AG04450 (cell line): ENCODE results near the gene TRA2A. TPM values are rescaled to one million over a fixed set of nuclear protein-coding genes. Genes with fewer than 3 reads are reported as not detected.

Experiments
- CTCF ChIA-PET: fragments of 300-600, 350-600 bp; formaldehyde crosslinking; extraction: SDS; loops from one replicate; lab custom pipeline; 2022; ENCODE audit warnings: antibody characterized with exemption, inconsistent platforms; lab: Charles Lee
- POLR2A ChIA-PET: fragments of 350-600 bp; formaldehyde crosslinking; extraction: SDS; loops from one replicate; lab custom pipeline; 2021; ENCODE audit warnings: antibody characterized with exemption, inconsistent platforms; lab: Yijun Ruan, JAX
- DNase-seq: peaks from one replicate; pipeline ENCODE4 v3.0.0-alpha.2; 2011; ENCODE audit warnings: low read depth, low spot score
- H3K27ac ChIP-seq: one replicate; pipeline ENCODE4 v1.5.1; 2012; ENCODE audit warnings: low read depth, low read length, control low read depth
- H3K27me3 ChIP-seq: one replicate; pipeline ENCODE4 v1.6.0; 2012; ENCODE audit warnings: low read length; ENCODE audit not compliant: control insufficient read depth, insufficient read depth
- H3K4me3 ChIP-seq: 2 replicates; pipeline ENCODE4 v1.5.1; 2011; ENCODE audit warnings: mild to moderate bottlenecking, low read depth, low read length, control low read depth
- H3K9me3 ChIP-seq: 2 replicates; pipeline ENCODE4 v1.5.1; 2012; ENCODE audit warnings: low read length; ENCODE audit not compliant: control insufficient read depth, insufficient read depth
- polyA plus RNA-seq: library from polyadenylated mRNA; depleted of rRNA; stranded (reverse); fragments of >200 nt; gene quantifications from 2 replicates; pipeline ENCODE4 v1.2.3, GENCODE V29; 2011
- TF ChIP-seq, protein P1 (sequence below): IDR thresholded peaks from 2 replicates; pipeline ENCODE4 v1.5.1; 2011; ENCODE audit warnings: low read depth, low read length, control low read depth, inconsistent platforms

Gene TRA2A
- polyA plus RNA-seq, 1 experiment = 78.8 TPM

DNA sequence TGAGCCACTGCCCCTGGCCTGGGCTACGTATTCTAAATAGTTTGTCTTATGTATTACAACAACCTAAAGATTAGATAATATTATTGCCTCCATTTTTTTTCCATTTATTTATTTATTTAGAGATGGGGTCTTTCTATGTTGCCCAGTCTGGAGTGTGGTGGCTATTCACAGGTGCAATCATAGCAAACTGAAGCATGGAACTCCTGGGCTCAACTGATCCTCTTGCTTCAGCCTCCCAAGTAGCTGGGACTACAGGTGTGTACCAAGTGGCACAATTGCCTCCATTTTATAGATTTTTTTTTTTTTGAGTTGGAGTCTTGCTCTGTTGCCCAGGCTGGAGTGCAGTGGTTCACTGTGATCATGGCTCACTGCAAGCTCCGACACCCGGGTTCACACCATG is 6.5 kb upstream of the TRA2A start:
- Histone ChIP-seq H3K9me3 (no peaks in the 10 kb centered on the region; the same call in 1 of the 2 replicates), H3K27ac (no peak overlapping the region), H3K27me3 (no peaks in the 10 kb centered on the region), H3K4me3 (no peak overlapping the region)
- POLR2A ChIA-PET = no interaction called here
- DNase-seq = no peak
- CTCF ChIA-PET = interaction anchor here (1.2 to 3.7 kb wide), 3 partner anchors 9 to 1127 kb away, joined by 3 to 24 read pairs (median 24); no protein-coding TSS in a partner anchor
- TF ChIP-seq, protein P1, sequence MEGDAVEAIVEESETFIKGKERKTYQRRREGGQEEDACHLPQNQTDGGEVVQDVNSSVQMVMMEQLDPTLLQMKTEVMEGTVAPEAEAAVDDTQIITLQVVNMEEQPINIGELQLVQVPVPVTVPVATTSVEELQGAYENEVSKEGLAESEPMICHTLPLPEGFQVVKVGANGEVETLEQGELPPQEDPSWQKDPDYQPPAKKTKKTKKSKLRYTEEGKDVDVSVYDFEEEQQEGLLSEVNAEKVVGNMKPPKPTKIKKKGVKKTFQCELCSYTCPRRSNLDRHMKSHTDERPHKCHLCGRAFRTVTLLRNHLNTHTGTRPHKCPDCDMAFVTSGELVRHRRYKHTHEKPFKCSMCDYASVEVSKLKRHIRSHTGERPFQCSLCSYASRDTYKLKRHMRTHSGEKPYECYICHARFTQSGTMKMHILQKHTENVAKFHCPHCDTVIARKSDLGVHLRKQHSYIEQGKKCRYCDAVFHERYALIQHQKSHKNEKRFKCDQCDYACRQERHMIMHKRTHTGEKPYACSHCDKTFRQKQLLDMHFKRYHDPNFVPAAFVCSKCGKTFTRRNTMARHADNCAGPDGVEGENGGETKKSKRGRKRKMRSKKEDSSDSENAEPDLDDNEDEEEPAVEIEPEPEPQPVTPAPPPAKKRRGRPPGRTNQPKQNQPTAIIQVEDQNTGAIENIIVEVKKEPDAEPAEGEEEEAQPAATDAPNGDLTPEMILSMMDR = no peak

DNA sequence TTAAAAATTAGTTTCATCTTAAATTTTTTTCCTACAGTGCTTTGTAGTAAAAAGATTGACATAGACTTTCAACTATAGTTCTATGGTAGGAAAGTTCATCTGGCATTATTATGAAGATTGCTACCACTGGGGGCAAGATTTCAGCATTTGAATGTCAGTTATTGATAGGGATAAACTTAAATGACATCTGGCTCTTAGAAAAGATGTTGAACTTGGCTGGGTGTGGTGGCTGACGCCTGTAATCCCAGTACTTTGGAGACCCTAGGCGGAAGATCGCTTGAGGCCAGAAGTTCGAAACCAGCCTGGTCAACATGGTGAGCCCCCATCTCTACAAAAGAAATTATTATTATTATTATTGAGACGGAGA is 1.4 kb upstream of the TRA2A start:
- Histone ChIP-seq H3K4me3 (no peak overlapping the region), H3K27ac (no peak overlapping the region), H3K9me3 (no peaks in the 10 kb centered on the region; the same call in 1 of the 2 replicates), H3K27me3 (no peaks in the 10 kb centered on the region)
- TF ChIP-seq, protein P1 = no peak
- no peak for DNase-seq
- CTCF ChIA-PET = no interaction called here
- POLR2A ChIA-PET = no interaction called here

DNA sequence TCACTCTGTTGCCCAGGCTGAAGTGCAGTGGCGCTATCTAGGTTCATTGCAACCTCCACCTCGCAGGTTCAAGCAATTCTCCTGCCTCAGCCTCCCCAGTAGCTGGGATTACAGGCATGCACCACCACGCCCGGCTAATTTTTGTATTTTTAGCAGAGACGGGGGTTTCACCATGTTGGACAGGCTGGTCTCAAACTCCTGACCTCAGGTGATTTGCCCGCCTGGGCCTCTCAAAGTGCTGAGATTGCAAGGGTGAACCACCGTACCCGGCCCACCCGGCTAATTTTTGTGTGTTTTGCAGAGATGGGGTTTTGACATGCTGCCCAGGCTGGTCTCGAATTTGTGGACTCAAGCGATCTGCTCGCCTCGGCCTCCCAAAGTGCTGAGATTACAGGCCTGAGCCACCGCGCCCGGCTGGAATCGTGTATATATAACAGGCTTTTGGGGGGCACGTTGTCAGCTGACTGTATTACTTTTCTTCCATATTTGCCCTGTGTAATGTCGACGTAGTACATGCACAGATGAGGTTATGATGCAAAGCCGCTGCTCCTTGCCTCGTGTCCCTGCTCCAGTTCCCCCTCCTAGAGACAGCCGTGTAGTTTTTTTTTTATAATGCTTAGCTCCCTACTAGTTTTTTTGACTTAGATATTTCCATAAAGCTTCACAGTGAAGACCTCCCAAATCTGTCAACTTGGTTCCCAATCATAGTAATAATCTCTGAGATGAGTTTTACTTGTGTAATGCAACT is 883 bp upstream of the TRA2A start:
- no peaks in the 10 kb centered on the region; the same call in 1 of the 2 replicates for H3K9me3 ChIP-seq

DNA sequence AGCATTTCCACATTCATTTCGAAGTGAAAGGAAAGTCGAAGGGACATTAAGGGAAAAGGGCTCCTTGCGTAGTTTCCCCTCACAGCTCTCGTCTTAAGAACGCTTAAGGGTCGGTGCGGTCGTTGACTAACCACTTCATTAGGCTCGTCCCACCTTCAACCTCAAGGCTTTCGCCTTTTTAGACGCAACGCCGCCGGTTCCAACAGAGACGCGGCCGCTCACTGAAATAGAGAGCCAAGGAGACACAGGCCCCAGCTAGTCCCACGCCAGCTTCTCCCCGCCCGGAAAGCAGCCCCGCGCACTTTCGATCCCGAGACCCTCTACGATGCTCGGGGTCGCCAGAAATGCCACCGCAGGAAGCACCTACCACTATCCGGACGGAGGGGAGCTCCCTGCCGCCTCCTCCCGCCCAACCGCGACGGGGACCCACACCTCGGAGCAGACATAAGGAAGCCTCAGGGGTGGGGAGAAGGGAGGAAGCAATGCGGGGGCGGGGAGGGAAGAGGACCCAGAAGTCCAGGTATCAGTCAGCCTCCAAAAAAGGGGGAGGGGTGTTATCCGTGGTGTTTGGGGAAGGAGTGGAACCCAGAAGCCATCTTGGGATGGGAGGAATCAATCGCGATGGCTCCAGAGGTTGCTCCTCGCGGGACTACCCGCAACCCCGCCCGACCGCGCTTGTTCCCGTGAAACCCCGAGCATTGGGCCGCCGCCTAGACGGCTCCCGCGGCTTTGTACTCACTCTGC is 559 bp downstream of the TRA2A start:
- peak; percentile 7 for DNase-seq
- ChIA-PET CTCF (interaction anchor here (0.6 to 1.6 kb wide), 6 partner anchors 11 to 269 kb away, joined by 3 to 9 read pairs (median 4); no protein-coding TSS in a partner anchor), POLR2A (interaction anchor here (0.7 to 1.1 kb wide), 4 partner anchors 9 to 1435 kb away, joined by 3 read pairs; no protein-coding TSS in a partner anchor)
- Histone ChIP-seq H3K4me3 (peak overlapping the region; percentile 99), H3K27me3 (no peaks in the 10 kb centered on the region), H3K27ac (peak overlapping the region; percentile 97), H3K9me3 (no peaks in the 10 kb centered on the region; the same call in 1 of the 2 replicates)
- TF ChIP-seq, protein P1 = no peak

More for the DNA sequence above, 883 bp upstream of the TRA2A start:
- ChIA-PET POLR2A (no interaction called here), CTCF (no interaction called here)
- TF ChIP-seq, protein P1 = no peak
- Histone ChIP-seq H3K4me3 (no peak overlapping the region), H3K27me3 (no peaks in the 10 kb centered on the region), H3K27ac (no peak overlapping the region)
- no peak for DNase-seq
